HepG2 (cell line): Measurements from ENCODE around the gene MISP3.
"Not testable (repeated sequence)": the region's sequence is repeated elsewhere in the genome, so short reads cannot be mapped to it uniquely, and the experiment has no call there.

Source experiments
- ZBTB43 ChIP-seq: sonication (generic); formaldehyde crosslinking; conservative IDR thresholded peaks from 2 replicates; pipeline ENCODE4 v1.4.0; 2020; ENCODE audit warnings: missing genetic modification reagents
- ZNF292 ChIP-seq: sonication (generic); formaldehyde crosslinking; IDR thresholded peaks from 2 replicates; pipeline ENCODE4 v1.8.1; 2022; ENCODE audit warnings: mild to moderate bottlenecking, low read depth, missing genetic modification reagents, borderline replicate concordance

GRCh38 chr19:14042659-14043608, 29.7 kb upstream of the MISP3 start:
- TF ChIP-seq ZNF292, ZBTB43 (CRISPR knock-in tag): not testable (repeated sequence)
